WERI-Rb-1 (cell line): Measurements from ENCODE around the gene PEF1.

Source experiments
- DNase-seq: peaks from one replicate; pipeline ENCODE4 v3.0.0-alpha.2; 2020
- H3K27ac ChIP-seq: fragments of 250-450 bp; sonication (Bioruptor Pico); 2 replicates; pipeline ENCODE4 v1.5.1; 2020; ENCODE audit warnings: mild to moderate bottlenecking, moderate library complexity
- H3K27me3 ChIP-seq: fragments of 250-450 bp; sonication (Bioruptor Pico); 2 replicates; pipeline ENCODE4 v1.5.1; 2021; ENCODE audit warnings: mild to moderate bottlenecking, low read depth, moderate library complexity; ENCODE audit not compliant: insufficient read depth, severe bottlenecking
- H3K36me3 ChIP-seq: fragments of 250-450 bp; sonication (Bioruptor Pico); 2 replicates; pipeline ENCODE4 v1.5.1; 2020; ENCODE audit warnings: mild to moderate bottlenecking, moderate library complexity
- H3K4me3 ChIP-seq: 2 replicates; pipeline ENCODE4 v1.5.1; 2011; ENCODE audit warnings: low read depth, mild to moderate bottlenecking, control low read depth, low read length
- H3K9me3 ChIP-seq: fragments of 250-450 bp; sonication (Bioruptor Pico); 2 replicates; pipeline ENCODE4 v1.5.1; 2021; ENCODE audit warnings: mild to moderate bottlenecking, moderate library complexity; ENCODE audit not compliant: severe bottlenecking
- TF ChIP-seq, protein P1 (sequence below): IDR thresholded peaks from 2 replicates; pipeline ENCODE4 v1.5.1; 2011; ENCODE audit warnings: low read depth, mild to moderate bottlenecking, control low read depth, inconsistent platforms, low read length

Gene PEF1

DNA sequence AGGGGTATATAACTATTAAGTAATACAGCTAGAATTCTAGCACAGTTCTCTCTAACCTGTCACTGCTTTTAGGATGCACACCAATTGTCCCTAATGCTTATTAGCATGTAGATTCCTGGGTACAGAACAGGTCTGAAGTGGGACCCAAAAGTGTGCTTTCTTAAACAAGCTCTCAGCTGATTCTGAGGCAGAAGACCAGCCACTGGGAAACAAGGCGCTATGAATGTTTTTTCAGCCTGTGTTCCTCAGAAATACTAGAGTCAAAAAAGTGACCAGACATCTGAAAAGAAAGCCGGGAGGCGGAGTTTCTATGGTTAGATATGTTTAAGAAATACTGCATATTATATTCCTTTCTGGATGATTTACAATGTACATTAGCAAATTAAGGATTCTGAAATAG is 1.8 kb downstream of the PEF1 start:
- no peak overlapping the region for H3K27ac ChIP-seq
- no peak for DNase-seq
- TF ChIP-seq, protein P1, sequence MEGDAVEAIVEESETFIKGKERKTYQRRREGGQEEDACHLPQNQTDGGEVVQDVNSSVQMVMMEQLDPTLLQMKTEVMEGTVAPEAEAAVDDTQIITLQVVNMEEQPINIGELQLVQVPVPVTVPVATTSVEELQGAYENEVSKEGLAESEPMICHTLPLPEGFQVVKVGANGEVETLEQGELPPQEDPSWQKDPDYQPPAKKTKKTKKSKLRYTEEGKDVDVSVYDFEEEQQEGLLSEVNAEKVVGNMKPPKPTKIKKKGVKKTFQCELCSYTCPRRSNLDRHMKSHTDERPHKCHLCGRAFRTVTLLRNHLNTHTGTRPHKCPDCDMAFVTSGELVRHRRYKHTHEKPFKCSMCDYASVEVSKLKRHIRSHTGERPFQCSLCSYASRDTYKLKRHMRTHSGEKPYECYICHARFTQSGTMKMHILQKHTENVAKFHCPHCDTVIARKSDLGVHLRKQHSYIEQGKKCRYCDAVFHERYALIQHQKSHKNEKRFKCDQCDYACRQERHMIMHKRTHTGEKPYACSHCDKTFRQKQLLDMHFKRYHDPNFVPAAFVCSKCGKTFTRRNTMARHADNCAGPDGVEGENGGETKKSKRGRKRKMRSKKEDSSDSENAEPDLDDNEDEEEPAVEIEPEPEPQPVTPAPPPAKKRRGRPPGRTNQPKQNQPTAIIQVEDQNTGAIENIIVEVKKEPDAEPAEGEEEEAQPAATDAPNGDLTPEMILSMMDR: no peak
- no peak overlapping the region for H3K4me3 ChIP-seq
- no peaks in the 10 kb centered on the region for H3K27me3 ChIP-seq
- no peaks in the 10 kb centered on the region for H3K9me3 ChIP-seq
- peaks cover 3% of the 10 kb centered on the region; the same call in 1 of the 2 replicates for H3K36me3 ChIP-seq

DNA sequence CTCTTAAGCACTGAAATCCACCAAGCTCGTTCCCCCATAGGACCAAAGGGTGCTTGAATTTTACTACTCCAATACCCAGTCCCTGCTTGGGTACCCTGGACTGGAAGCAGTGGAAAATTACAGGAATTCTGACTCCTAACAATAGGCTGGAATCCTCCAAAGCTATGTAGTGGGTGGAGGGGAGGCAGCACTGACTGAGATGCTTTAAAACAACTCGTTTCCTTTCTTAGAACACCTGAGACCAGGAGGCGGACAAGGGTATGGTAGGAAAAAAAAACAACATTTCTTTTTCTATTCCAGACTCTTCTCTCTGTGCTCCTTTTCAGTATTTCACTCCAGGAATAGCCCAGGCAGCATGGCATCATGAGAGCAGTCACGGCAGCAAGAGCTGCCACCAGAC is 2.3 kb downstream of the PEF1 start:
- DNase-seq: no peak
- H3K27ac ChIP-seq: no peak overlapping the region

DNA sequence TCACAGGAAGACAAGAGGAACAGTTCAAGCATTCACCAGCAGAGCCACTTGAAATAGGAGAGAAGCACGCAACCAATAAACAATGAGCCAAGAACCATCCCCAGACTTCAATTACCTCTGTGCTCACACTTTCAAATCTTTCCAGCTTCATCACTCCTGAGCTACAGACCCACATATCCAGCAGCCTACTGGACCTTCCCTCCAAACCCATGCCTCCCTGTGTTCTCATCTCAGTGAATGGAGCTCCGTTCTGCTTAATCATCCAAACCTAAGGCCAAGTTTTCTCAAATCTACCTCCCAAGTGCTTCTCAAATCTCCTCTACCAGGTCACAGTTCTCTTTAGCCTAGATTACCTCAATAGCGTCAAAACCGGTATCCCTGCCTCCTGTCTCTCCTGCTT is 3.7 kb downstream of the PEF1 start:
- Histone ChIP-seq H3K9me3 (no peaks in the 10 kb centered on the region), H3K4me3 (no peak overlapping the region), H3K36me3 (peaks cover 3% of the 10 kb centered on the region; the same call in 1 of the 2 replicates), H3K27me3 (no peaks in the 10 kb centered on the region), H3K27ac (no peak overlapping the region)
- TF ChIP-seq, protein P1: no peak
- DNase-seq: no peak

More for the DNA sequence above, 2.3 kb downstream of the PEF1 start:
- Histone ChIP-seq H3K27me3 (no peaks in the 10 kb centered on the region), H3K4me3 (no peak overlapping the region), H3K9me3 (no peaks in the 10 kb centered on the region), H3K36me3 (peaks cover 3% of the 10 kb centered on the region; the same call in 1 of the 2 replicates)
- TF ChIP-seq, protein P1: no peak

DNA sequence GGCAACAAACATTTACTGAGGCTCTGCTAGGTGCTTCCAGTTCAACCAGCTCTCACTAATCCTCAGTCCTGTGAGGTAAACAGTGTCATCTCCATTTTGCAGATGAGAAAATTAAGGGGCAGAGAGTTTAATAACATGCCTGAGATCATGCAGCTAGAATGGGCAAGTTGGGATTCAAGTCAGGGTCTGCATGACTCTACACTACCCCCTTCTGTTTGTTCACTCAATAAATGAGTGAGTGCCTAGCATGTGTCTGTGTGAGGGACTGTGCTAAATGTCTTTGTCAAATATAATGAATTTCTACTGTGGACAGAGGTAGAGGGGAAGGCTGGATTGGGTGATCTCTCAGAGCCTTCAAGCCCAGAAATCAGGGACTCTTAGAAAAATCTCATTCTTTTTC is 4.5 kb downstream of the PEF1 start:
- H3K36me3 ChIP-seq: peaks cover 3% of the 10 kb centered on the region; the same call in 1 of the 2 replicates
- H3K27me3 ChIP-seq: no peaks in the 10 kb centered on the region
- no peaks in the 10 kb centered on the region for H3K9me3 ChIP-seq
- no peak overlapping the region for H3K4me3 ChIP-seq
- DNase-seq: no peak
- H3K27ac ChIP-seq: no peak overlapping the region
- TF ChIP-seq, protein P1: peak; percentile 38

DNA sequence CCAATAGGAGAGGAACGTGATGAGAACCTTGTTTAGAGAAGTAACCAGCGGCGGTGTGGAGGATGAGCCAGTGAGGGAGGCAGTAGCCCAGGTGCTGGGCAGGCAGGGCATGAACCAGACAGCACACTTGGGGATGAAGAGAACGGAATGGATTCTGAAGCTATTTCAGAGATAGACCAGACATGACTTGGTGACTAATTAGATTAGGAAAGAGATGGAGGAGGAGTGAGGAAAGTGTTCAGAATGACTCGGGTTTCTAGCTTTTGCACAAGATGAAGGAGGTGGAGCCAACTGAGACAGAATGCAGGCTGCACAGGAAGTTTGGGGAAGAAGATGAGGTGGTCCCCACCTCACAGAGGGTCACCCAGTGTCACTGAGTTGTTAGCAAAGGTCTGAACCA is 5.1 kb downstream of the PEF1 start:
- no peak for DNase-seq

More for the DNA sequence above, 5.1 kb downstream of the PEF1 start:
- no peaks in the 10 kb centered on the region for H3K27me3 ChIP-seq
- no peaks in the 10 kb centered on the region for H3K9me3 ChIP-seq
- TF ChIP-seq, protein P1: no peak
- no peak overlapping the region for H3K4me3 ChIP-seq
- no peak overlapping the region for H3K27ac ChIP-seq
- peaks cover 3% of the 10 kb centered on the region; the same call in 1 of the 2 replicates for H3K36me3 ChIP-seq
